ENCODE results near the gene C17orf58. TPM values are rescaled to one million over a fixed set of nuclear protein-coding genes. Genes with fewer than 3 reads are reported as not detected.
A peak's percentile ranks its signal among the peaks of the same experiment; 100 is the strongest.

Gene C17orf58
- total and polyA plus RNA-seq, 9 of the 15 experiments (the other 6 are each of a cell fraction or from before 2014, with no cell fraction given): 8.6 to 37.4 (median 27.6) TPM

GRCh38 chr17:67993998-67994361 lies 2.3 kb downstream of the C17orf58 start:
- peak overlapping the region; percentile 94 to 98 for H3K9ac ChIP-seq (ENCODE audit: insufficient read depth in 1 of 2, low read depth in 2 of 2, low read length in 2 of 2)
- intact Hi-C loops (cut with micrococcal nuclease) (no loop called here), in situ Hi-C loops (cut with MboI) (no loop called here)
- H3K9me1 ChIP-seq (ENCODE audit: control insufficient read depth, insufficient read depth, low read length): no peaks in the 10 kb centered on the region
- H3K4me1 ChIP-seq (replicated peaks in 1 of 2; ENCODE audit: control insufficient read depth in 2 of 2, insufficient read depth in 2 of 2, low read length in 2 of 2): peaks cover 20 to 25% of the 10 kb centered on the region in 2 experiments
- ChIA-PET POLR2A (interaction anchor here (0.5 to 1.4 kb wide), 6 partner anchors 7 to 43 kb away, joined by 3 to 4 read pairs (median 4); no protein-coding TSS in a partner anchor), CTCF (ENCODE audit: low intra/inter-chr PET ratio) (no interaction called here)
- DNase-seq (ENCODE audit: extremely low read depth in 1 of 4, low spot score in 3 of 4) (peak in 2 of 4 experiments; percentile 44 to 65), FAIRE-seq (no peak), ATAC-seq (peak; percentile 48)
- peak overlapping the region; percentile 99 for H3K27ac ChIP-seq (ENCODE audit: extremely low read depth, low read depth, low read length)
- H3K9me3 ChIP-seq (replicated peaks; ENCODE audit: control insufficient read depth, insufficient read depth, low read depth, low read length): no peaks in the 10 kb centered on the region
- no peaks in the 10 kb centered on the region for H4K20me1 ChIP-seq (replicated peaks; ENCODE audit: control insufficient read depth, insufficient read depth, low read length)
- WGBS (ENCODE audit: insufficient coverage, low coverage, missing lambda C conversion rate): 0% methylated on average over 15 of the region's 21 CpGs
- peak overlapping the region; percentile 92 for H2AFZ ChIP-seq (ENCODE audit: low read depth, low read length)
- no peaks in the 10 kb centered on the region for H3K27me3 ChIP-seq (ENCODE audit: control insufficient read depth in 2 of 2, insufficient read depth in 2 of 2, low read length in 2 of 2)
- peaks cover 21% of the 10 kb centered on the region for H3K79me2 ChIP-seq (ENCODE audit: control insufficient read depth, insufficient read depth, low read length)
- peaks cover 5% of the 10 kb centered on the region; the same call in 1 of the 3 replicates for H3K36me3 ChIP-seq (ENCODE audit: control insufficient read depth, insufficient read depth, low read length)
- H3K4me2 ChIP-seq (ENCODE audit: insufficient read depth, low read length): peak overlapping the region; percentile 87
- BruUV-seq (replicated peaks): no TSS peak
- peak overlapping the region; percentile 89 for H3K4me3 ChIP-seq
- TF ChIP-seq ZNF347 (CRISPR knock-in tag; IDR thresholded peaks at IDR 0.05; ENCODE audit: low read depth) (no peak), DIDO1 (tag; IDR thresholded peaks at IDR 0.05; ENCODE audit: low read depth) (peak; percentile 23; the same call in 1 of the 2 replicates), NCOA6 (IDR thresholded peaks at IDR 0.05) (peak; percentile 90), RCOR1 (IDR thresholded peaks at IDR 0.05; ENCODE audit: borderline replicate concordance in 1 of 2, low read depth in 2 of 2, low read length in 2 of 2) (0 out of 4 replicates have a peak, but pooled peaks have one; percentile 17 to 43), SMAD2 (IDR thresholded peaks at IDR 0.05; ENCODE audit: low read depth, low read length) (no peak), HNRNPUL1 (IDR thresholded peaks at IDR 0.05; ENCODE audit: low read length) (no peak), NFATC3 (IDR thresholded peaks at IDR 0.05) (0 out of 2 replicates have a peak, but pooled peaks have one; percentile 53), TRIM28 (IDR thresholded peaks at IDR 0.05) (peak; percentile 62; the same call in 1 of the 2 replicates), KAT2B (IDR thresholded peaks at IDR 0.05; ENCODE audit: low read depth, low read length) (no peak), ZBTB2 (IDR thresholded peaks at IDR 0.05) (no peak), ZNF507 (tag; conservative IDR thresholded peaks at IDR 0.05) (no peak), ZNF217 (CRISPR knock-in tag; IDR thresholded peaks at IDR 0.05) (no peak), SNAPC5 (CRISPR knock-in tag; IDR thresholded peaks at IDR 0.05) (no peak), PREB (CRISPR knock-in tag; IDR thresholded peaks at IDR 0.05) (no peak), RBM34 (IDR thresholded peaks at IDR 0.05; ENCODE audit: borderline replicate concordance, insufficient read depth, low read length) (no peak), TAF7 (tag; IDR thresholded peaks at IDR 0.05) (peak; percentile 42; the same call in 1 of the 2 replicates), RBM25 (IDR thresholded peaks at IDR 0.05; ENCODE audit: low read depth, low read length, severe bottlenecking) (no peak), ZNF175 (CRISPR knock-in tag; IDR thresholded peaks at IDR 0.05; ENCODE audit: low read depth) (no peak), NR2C2 (CRISPR knock-in tag; IDR thresholded peaks at IDR 0.05) (no peak), NR2C2 (tag; IDR thresholded peaks at IDR 0.05) (peak; percentile 63), SAFB (IDR thresholded peaks at IDR 0.05; ENCODE audit: borderline replicate concordance, low read depth, low read length) (no peak), FOXK2 (conservative IDR thresholded peaks at IDR 0.05 in 1 of 2, IDR thresholded peaks at IDR 0.05 in 1 of 2; ENCODE audit: low read depth in 2 of 2) (no peak), DDX20 (tag; IDR thresholded peaks at IDR 0.05; ENCODE audit: low read depth) (no peak)
